Activated CD4-positive, alpha-beta T cell treated with anti-CD3 and anti-CD28 coated beads, Interleukin-2, amount 50 U/mL, for 24 hours (primary cell): Measurements from ENCODE around the gene FAM24B.
"Not testable (repeated sequence)": the region's sequence is repeated elsewhere in the genome, so short reads cannot be mapped to it uniquely, and the experiment has no call there.

Source experiments
- DNase-seq, 2 donors: peaks; one replicate each; pipeline ENCODE4 v3.0.0-alpha.2; 2020; ENCODE audit warnings: low read depth in 1 of 2, low spot score in 1 of 2

The FAM24B gene, protein sequence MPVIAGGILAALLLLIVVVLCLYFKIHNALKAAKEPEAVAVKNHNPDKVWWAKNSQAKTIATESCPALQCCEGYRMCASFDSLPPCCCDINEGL

DNA sequence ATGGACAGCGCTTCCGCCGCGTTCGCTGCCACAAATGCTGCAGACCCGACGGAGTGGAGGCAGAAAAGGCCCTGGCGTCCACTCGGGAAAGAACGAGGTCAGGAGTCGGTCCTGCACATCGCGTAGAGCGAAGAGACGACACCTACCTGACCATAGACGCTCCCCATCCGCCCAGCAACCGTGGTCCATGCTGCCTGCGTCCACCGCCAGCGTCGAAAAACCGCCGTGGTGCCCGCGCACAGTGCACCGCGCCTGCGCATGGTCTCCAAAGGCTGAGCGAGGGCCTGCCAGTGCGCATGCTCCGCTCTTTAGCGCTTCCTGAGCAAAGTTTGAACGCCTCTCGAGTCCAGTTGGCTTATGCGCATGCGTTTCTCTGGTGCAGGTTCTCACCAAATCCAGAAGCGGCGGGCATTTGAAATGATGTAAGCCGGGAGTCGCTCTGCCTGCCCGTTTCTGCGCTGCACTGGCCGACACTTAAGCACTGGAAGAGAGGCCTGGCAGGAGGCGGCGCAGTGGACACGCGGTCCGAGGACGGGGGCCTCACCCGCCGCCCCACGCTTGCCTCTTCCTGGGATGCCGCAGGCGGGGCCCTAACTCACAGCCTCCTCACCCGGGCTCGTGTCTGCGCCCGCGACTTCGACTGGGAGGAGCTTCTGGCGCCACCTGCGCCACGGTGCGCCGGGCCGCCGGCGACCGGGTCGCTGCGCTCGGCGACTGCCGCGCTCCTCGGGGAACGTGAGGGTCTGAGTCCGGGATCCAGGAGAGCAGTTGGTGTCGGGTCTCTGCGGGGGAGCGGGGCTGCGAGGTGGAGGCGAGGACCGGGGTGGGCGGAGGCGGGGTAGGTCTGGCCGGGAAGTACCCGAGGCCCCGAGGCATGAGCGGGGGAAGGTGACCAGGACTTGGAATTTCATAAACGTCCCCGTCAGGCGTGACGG is at the start of gene FAM24B:
Gene FAM24B, minus strand, starts transcription at position 243 of the 935 bp plus-strand sequence. CDS start 29,066 bp downstream, outside the sequence.
- DNase-seq: peak; percentile 79 to 97

DNA sequence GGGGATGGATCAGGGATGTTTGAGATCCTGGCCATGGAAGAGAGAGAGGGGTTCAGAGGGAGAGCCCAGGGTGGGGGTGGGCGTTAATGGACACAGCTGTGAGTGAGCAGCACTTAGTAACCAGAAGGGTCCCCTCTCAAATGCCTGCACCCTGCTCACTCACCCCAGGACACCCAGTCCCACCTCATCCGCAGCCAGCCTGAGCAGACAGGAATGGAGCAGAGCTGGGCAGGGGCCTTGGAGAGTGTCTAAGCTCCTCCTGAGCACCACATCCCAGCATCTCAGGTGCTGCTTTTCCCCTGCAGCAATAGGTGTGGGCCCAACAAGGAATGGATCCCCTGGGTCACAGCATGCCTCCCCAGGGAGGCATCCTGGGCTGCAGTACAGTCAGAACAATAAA is 36.3 kb upstream of the FAM24B start:
- no peak for DNase-seq

- peak; percentile 16 to 20 for DNase-seq
Observed at GRCh38 chr10:122911889-122912484, 32.6 kb upstream of the FAM24B start.

GRCh38 chr10:122910310-122910709 is 30.9 kb upstream of the FAM24B start, which contains the start of gene FAM24A:
FAM24A (plus strand) TSS chr10:122910610; CDS start chr10:122911635, 1,025 bp downstream.
- DNase-seq: no peak

GRCh38 chr10:122903861-122904260 is 24.5 kb upstream of the FAM24B start:
- DNase-seq: not testable (repeated sequence)

GRCh38 chr10:122894261-122894944 is 15.0 kb upstream of the FAM24B start:
- DNase-seq: no peak

DNA sequence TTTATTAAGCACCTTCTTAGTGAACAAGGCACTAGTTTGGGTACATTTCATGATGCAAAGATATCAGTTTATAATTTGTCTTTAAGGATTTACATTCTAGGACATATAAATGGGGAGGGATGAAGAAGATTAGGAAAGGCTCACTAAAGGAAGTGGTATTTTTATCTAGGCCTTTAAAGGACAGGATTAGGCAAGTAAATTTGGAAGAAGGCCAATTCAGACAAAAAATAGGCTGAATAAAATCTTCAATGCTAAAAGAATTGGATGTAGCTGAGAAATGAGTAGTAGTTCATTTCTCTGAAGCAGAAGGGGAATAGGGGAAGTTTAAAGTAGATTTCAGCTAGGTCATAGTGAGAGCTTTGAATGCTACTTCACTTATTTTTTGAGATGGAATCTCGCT is 4.8 kb upstream of the FAM24B start:
- DNase-seq: no peak

DNA sequence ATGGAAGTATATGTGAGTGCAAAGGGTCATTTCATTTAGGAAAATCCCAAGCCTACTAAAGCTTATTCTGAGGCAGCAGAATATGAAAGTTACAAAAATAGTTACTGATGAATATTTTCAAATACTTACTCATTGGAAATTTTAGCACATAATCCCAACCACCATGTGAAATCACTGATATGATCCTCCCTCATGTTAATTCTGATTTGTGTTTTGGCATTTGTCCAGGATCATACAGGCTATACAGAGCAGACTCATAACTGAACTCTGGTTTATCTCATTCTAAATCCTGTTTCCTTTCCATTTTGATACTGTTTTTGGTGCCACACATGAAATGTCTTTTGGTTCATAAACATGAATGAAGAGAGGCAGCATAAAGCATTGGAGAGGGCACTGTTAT is 3.4 kb upstream of the FAM24B start:
- DNase-seq: no peak

GRCh38 chr10:122878799-122879338 is 512 bp downstream of the FAM24B start:
- DNase-seq: peak in 1 of 2 donors; percentile 4

- DNase-seq: no peak
Observed at GRCh38 chr10:122877264-122877663, 2.1 kb downstream of the FAM24B start.

DNA sequence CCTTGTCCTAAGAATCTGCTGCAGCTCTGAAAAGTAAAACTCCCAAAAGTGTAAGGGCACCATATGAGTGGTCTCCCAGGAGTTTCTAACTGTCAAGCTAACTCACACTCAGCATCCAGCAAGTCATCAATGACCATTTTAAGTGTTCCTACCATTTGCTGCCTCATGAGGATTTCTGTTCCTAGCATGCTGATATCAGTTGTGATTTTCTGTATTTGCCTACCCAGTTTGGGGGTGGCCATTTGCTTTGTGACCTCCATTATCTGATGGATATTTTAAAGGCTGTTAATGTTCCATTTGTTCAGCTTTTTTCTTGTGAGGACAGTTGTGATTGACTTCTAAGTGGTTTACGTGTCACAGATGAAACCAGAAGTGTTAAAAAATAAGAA is 2.9 kb downstream of the FAM24B start:
- no peak for DNase-seq

- no peak for DNase-seq
Observed at GRCh38 chr10:122875843-122876466, 3.4 kb downstream of the FAM24B start.

DNA sequence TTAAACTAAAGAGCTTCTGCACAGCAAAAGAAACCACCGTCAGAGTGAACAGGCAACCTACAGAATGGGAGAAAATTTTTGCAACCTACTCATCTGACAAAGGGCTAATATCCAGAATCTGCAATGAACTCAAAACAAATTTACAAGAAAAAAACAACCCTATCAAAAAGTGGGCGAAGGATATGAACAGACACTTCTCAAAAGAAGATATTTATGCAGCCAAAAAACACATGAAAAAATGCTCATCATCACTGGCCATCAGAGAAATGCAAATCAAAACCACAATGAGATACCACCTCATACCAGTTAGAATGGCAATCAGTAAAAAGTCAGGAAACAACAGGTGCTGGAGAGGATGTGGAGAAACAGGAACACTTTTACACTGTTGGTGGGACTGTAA is 7.4 kb downstream of the FAM24B start:
- DNase-seq: not testable (repeated sequence)

GRCh38 chr10:122868768-122869167 is 10.6 kb downstream of the FAM24B start:
- not testable (repeated sequence) for DNase-seq

DNA sequence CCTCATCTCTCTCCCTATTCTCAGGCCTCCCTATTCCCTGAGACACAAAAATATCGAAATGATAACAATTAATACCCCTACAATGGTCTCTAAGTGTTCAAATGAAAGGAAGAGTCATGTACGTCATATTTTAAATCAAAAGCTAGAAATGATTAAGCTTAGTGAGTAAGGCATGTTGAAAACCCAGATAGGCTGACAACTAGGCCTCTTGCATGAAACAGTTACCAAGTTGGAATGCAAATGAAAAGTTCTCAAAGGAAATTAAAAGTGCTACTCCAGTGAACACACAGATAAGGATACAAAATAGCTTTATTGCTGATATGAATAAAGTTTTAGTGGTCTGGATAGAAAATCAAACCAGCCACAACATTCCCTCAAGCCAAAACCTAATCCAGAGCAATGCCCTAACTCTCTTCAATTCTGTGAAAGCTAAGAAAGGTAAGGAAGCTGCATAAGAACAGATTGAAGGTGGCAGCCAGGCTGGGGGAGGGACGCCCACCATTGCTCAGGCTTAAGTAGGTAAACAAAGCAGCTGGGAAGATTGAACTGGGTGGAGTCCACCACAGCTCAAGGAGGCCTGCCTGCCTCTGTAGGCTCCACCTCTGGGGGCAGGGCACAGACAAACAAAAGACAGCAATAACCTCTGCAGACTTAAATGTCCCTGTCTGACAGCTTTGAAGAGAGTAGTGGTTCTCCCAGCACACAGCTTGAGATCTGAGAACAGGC is 12.5 kb downstream of the FAM24B start:
- DNase-seq: not testable (repeated sequence)

GRCh38 chr10:122864901-122865300 is 14.5 kb downstream of the FAM24B start:
- DNase-seq: no peak

- no peak for DNase-seq
Observed at GRCh38 chr10:122864194-122864592, 15.2 kb downstream of the FAM24B start.

- no peak for DNase-seq
Observed at GRCh38 chr10:122863216-122864193, 15.9 kb downstream of the FAM24B start.

- no peak for DNase-seq
Observed at GRCh38 chr10:122861711-122862161, 17.6 kb downstream of the FAM24B start.
